Psoas muscle (tissue), 8 donors: ENCODE results near the gene NBEA. TPM values are rescaled to one million over a fixed set of nuclear protein-coding genes. Genes with fewer than 3 reads are reported as not detected.

Source experiments
- ATAC-seq, 4 donors: fragments of 200-7000 bp; cut with Tn5 transposase; one replicate each; pipeline ENCODE4 v1.9.1; 2020; ENCODE audit warnings: moderate library complexity in 3 of 4, mild to moderate bottlenecking in 2 of 4
- DNase-seq, 2 donors: peaks; one replicate each; pipeline ENCODE4 v3.0.0-alpha.2; 2020
- H3K27ac ChIP-seq: fragments of 200-600 bp; one replicate; pipeline ENCODE4 v1.8.0; 2022
- H3K27me3 ChIP-seq, 3 donors: fragments of 200-600 bp in 1 of 3; one replicate each; pipeline versions ENCODE4 v1.6.1 to v1.8.0; 2013 to 2022; ENCODE audit warnings: low read length in 2 of 3, mild to moderate bottlenecking in 2 of 3, moderate library complexity in 1 of 3; ENCODE audit not compliant: insufficient read depth in 3 of 3
- H3K36me3 ChIP-seq, 2 donors: fragments of 200-600 bp in 1 of 2; one replicate each; pipeline versions ENCODE4 v1.6.1 to v1.8.0; 2013 to 2022; ENCODE audit warnings: low read depth in 1 of 2, mild to moderate bottlenecking in 1 of 2, moderate library complexity in 1 of 2; ENCODE audit not compliant: insufficient read depth in 1 of 2
- H3K4me1 ChIP-seq: fragments of 200-600 bp; one replicate; pipeline ENCODE4 v1.8.0; 2022
- H3K4me3 ChIP-seq: fragments of 200-600 bp; one replicate; pipeline ENCODE4 v1.8.0; 2022; ENCODE audit warnings: mild to moderate bottlenecking
- H3K9me3 ChIP-seq: fragments of 200-600 bp; one replicate; pipeline ENCODE4 v1.8.0; 2022
- WGBS, 3 donors: extraction: QIAGEN DNeasy Blood & Tissue Kit; methylation state at CpG; one replicate each; pipeline versions ENCODE4 v1.1.6 to v1.1.7; 2013; 5-methylcytosine and 5-hydroxymethylcytosine counted together
- intact Hi-C, 2 donors: fragments of 100-400 bp; cut with DNase I; formaldehyde crosslinking; loops; one replicate each; pipeline versions ENCODE4 v1.11.0 to v1.14.2; 2022
- polyA plus RNA-seq, 3 donors: library from polyadenylated mRNA; stranded (reverse); fragments of 200-250 nt; gene quantifications; one replicate each; pipeline ENCODE4 v1.2.3, GENCODE V29; 2013
- total RNA-seq, 4 donors: library from RNA; stranded (reverse); fragmentation: NEBNext Ultra II Directional in 2 of 4; extraction: Animal tissue kit (Norgen Biotek cat#: 25700) in 2 of 4; gene quantifications; one replicate each; pipeline versions ENCODE4 v1.2.1 to v1.2.4, GENCODE V29; 2021 to 2023
- TF ChIP-seq, protein P1 (sequence below): fragments of 200-600 bp; IDR thresholded peaks from one replicate; pipeline ENCODE4 v1.8.0; 2022; ENCODE audit warnings: antibody characterized with exemption
- donor health status: healthy with polysubstance abuse.
- donor health status: DM: no; HTN: no; CAD: no; lungs with moderate emphysema.
- donor health status: Bipolar disorder and iron deficiency.
- donor health status: healthy.
- donor health status: DM: yes; HTN: yes; CAD: no.
- donor health status: DM: no; HTN: no; CAD: no.
- donor health status: DM: no; HTN: no; CAD: no.
- donor health status: DM: yes; HTN: yes; CAD: no.

The NBEA gene
- total and polyA plus RNA-seq, 7 donors: 0.99 to 5.3 (median 1.5) TPM

DNA sequence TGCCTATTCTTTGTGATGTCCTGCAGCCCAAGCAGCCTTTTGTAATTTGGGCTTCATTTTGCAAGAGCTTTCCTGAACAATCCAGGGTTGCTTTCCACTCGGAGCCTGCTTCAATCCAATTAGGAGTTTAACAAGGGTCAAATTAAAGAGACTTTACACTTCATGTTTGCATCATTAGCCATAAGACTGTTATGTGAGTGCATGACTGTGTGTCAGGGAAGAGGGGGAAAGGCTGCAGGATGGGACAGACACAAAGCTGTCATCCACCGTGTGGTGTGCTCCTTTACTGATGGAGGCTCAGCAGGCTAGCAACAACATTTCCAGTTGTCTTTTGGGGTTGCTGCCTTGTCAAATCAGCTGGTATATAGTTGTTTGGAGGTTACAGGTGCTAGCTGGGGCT is 558.1 kb downstream of the NBEA start:
- Histone ChIP-seq H3K36me3 (no peaks in the 10 kb centered on the region), H3K4me3 (no peak overlapping the region), H3K27me3 (no peaks in the 10 kb centered on the region), H3K9me3 (peaks cover 5% of the 10 kb centered on the region), H3K4me1 (no peaks in the 10 kb centered on the region), H3K27ac (no peak overlapping the region)
- ATAC-seq (no peak), DNase-seq (no peak)
- WGBS, 3 donors: 71 to 78% (median 74%) methylated on average over 2 of the region's 2 CpGs
- TF ChIP-seq, protein P1, sequence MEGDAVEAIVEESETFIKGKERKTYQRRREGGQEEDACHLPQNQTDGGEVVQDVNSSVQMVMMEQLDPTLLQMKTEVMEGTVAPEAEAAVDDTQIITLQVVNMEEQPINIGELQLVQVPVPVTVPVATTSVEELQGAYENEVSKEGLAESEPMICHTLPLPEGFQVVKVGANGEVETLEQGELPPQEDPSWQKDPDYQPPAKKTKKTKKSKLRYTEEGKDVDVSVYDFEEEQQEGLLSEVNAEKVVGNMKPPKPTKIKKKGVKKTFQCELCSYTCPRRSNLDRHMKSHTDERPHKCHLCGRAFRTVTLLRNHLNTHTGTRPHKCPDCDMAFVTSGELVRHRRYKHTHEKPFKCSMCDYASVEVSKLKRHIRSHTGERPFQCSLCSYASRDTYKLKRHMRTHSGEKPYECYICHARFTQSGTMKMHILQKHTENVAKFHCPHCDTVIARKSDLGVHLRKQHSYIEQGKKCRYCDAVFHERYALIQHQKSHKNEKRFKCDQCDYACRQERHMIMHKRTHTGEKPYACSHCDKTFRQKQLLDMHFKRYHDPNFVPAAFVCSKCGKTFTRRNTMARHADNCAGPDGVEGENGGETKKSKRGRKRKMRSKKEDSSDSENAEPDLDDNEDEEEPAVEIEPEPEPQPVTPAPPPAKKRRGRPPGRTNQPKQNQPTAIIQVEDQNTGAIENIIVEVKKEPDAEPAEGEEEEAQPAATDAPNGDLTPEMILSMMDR: no peak
- intact Hi-C loops: no loop called here

DNA sequence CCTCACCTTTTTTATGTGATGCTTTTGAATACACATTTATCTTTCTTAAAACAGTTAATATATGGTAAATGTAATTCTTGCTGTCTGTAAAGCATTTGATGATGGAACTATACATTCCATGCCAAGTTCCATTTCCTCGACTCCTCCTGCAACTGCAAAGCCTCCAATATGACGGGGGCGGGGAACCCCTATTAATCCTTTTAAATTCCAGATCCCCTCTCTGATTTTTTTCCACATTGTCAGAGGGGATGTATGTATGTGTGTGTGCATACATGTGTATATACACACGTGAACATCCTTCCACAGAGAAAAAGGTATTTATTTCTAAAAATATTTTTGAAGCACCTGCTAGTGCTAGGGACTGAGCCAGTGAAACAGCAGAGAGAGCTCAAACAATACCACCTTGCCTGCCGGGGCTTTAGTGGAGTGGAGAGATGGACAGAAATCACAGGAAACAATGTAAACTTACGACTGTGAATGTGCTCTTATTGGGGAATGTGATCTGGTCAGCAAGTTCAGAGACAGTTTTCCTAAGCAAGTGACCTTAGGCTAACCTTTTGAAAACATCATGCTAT is 559.7 kb downstream of the NBEA start:
- H3K27ac ChIP-seq: no peak overlapping the region
- ATAC-seq (no peak), DNase-seq (no peak)
- intact Hi-C loops: no loop called here
- no peaks in the 10 kb centered on the region for H3K27me3 ChIP-seq
- no peak overlapping the region for H3K4me3 ChIP-seq
- no peaks in the 10 kb centered on the region for H3K9me3 ChIP-seq
- no peaks in the 10 kb centered on the region for H3K4me1 ChIP-seq
- TF ChIP-seq, protein P1: no peak
- WGBS, 3 donors: 63 to 69% (median 66%) methylated on average over 6 of the region's 6 CpGs
- no peaks in the 10 kb centered on the region for H3K36me3 ChIP-seq

DNA sequence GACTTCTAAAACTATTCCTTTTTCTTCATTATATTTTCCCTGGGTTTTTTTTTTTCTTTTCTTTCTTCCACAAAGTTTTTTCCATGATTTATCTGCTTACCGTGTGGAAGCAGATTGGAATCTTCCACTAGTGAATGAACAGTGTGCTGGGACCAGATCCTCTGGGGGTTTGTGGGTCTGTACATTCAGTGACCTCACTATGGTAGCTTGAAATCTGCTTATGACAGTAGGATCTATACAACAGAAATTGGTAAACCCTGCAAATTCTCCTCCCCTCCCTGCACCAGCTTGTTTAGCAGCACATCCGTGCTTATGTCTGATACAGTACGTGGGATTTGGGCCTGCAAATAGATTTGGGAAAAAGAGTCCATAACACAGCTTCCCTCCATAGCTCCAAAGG is 560.4 kb downstream of the NBEA start:
- Histone ChIP-seq H3K36me3 (no peaks in the 10 kb centered on the region), H3K27ac (no peak overlapping the region), H3K4me3 (no peak overlapping the region), H3K27me3 (no peaks in the 10 kb centered on the region), H3K4me1 (no peaks in the 10 kb centered on the region), H3K9me3 (no peaks in the 10 kb centered on the region)
- DNase-seq (no peak), ATAC-seq (no peak)
- 64 to 67% (median 67%) methylated on average over 3 of the region's 3 CpGs for WGBS, 3 donors
- TF ChIP-seq, protein P1: no peak
- intact Hi-C loops: no loop called here

DNA sequence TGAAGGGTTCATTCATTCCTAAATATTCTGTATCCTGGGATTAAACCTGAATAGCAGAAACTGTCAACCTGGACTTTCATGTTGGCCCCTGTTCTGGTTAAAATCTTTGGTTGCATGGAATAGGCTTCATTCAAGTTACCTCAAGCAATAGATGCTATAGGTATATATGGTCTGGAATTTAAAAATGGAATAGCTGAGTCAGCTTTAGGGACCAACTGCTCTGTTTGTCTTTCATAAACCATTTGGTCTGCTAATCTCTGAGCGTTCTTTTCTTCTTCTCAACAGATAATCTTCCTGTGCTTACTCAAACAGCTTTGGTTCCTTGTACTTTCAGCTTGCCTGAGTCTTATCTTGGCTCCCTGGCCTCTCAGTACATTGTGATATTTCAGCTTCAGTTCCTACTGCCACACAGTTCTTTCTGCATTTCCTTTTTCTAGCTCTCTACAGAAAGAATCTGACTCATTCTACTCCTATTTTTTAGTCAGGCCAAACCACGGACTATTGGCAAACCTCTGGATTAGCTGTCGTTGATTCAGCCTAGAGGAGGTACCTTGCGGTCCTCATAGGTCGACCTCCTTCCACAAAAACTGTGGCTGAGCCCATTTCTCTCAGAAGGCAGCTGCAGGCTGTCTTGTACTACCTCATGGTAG is 570.3 kb downstream of the NBEA start:
- no peak overlapping the region for H3K27ac ChIP-seq
- no peaks in the 10 kb centered on the region for H3K4me1 ChIP-seq
- WGBS, 3 donors: 71 to 73% (median 71%) methylated on average over 5 of the region's 5 CpGs
- intact Hi-C loops: no loop called here
- no peaks in the 10 kb centered on the region for H3K36me3 ChIP-seq
- TF ChIP-seq, protein P1: no peak
- DNase-seq: peak in 1 of 2 donors; percentile 31
- H3K27me3 ChIP-seq: no peaks in the 10 kb centered on the region
- peak in 3 of 4 donors; percentile 39 to 61 (median 54) for ATAC-seq
- no peaks in the 10 kb centered on the region for H3K9me3 ChIP-seq
- no peak overlapping the region for H3K4me3 ChIP-seq
